A549 (cell line): Measurements from ENCODE around the gene INHBE. TPM values are rescaled to one million over a fixed set of nuclear protein-coding genes. Genes with fewer than 3 reads are reported as not detected.

Experiments used
- ATAC-seq, 2 experiments: fragments of 200-7000 bp in 1 of 2; fragments of >200 bp in 1 of 2; cut with Nextera tagmentation in 1 of 2; cut with Tn5 transposase in 1 of 2; 3 replicates each; pipeline versions ENCODE4 v1.8.0 to v1.9.1; 2018 to 2020; ENCODE audit warnings: mild to moderate bottlenecking in 1 of 2, moderate library complexity in 1 of 2
- CTCF ChIA-PET: fragments of 300-600 bp; sonication (Branson Sonifier 250); formaldehyde crosslinking; extraction: SDS; loops from one replicate; lab custom pipeline; 2021; ENCODE audit warnings: antibody characterized with exemption, inconsistent platforms; lab: Yijun Ruan, JAX
- POLR2A ChIA-PET: fragments of 350-600 bp; formaldehyde crosslinking; extraction: SDS; loops from one replicate; lab custom pipeline; 2021; ENCODE audit warnings: antibody characterized with exemption, inconsistent platforms; lab: Yijun Ruan, JAX
- DNase-seq, 2 experiments: peaks; one replicate each; pipeline versions ENCODE4 v3.0.0 to v3.0.0-alpha.2; 2011 to 2016; ENCODE audit warnings: low read depth in 1 of 2, low spot score in 1 of 2
- FAIRE-seq: peaks from 2 replicates; lab custom pipeline; 2011; peaks lifted over from hg19 to GRCh38; lab: Jason Lieb, UNC
- H3K27ac ChIP-seq, 2 experiments: fragments of >200 bp; sonication (Bioruptor Twin); formaldehyde crosslinking; 3 replicates each; pipeline ENCODE4 v1.5.1; 2016 to 2017
- H3K4me1 ChIP-seq: fragments of >200 bp; sonication (Bioruptor Twin); formaldehyde crosslinking; 3 replicates; pipeline ENCODE4 v1.6.1; 2016
- H3K4me2 ChIP-seq: fragments of >200 bp; sonication (Bioruptor Twin); formaldehyde crosslinking; 3 replicates; pipeline ENCODE4 v1.6.1; 2016
- H3K4me3 ChIP-seq: fragments of >200 bp; sonication (Bioruptor Twin); formaldehyde crosslinking; 3 replicates; pipeline ENCODE4 v1.5.1; 2016
- H3K9me3 ChIP-seq: fragments of >200 bp; sonication (Bioruptor Twin); formaldehyde crosslinking; 3 replicates; pipeline ENCODE4 v1.6.1; 2016
- ATOH8 ChIP-seq: fragments of 250-450 bp; sonication (Bioruptor Pico); IDR thresholded peaks from 2 replicates; pipeline ENCODE4 v1.5.0; 2020; ENCODE audit warnings: low read depth, mild to moderate bottlenecking, moderate library complexity
- BHLHE40 ChIP-seq: IDR thresholded peaks from 2 replicates; pipeline ENCODE4 v1.6.1; 2012; ENCODE audit warnings: low read depth, low read length, inconsistent platforms
- CBX2 ChIP-seq: fragments of 200-600 bp; sonication (generic); IDR thresholded peaks from 2 replicates; pipeline ENCODE4 v1.6.1; 2016; ENCODE audit warnings: low read depth, mild to moderate bottlenecking, borderline replicate concordance
- CBX8 ChIP-seq: fragments of 200-600 bp; sonication (generic); IDR thresholded peaks from 2 replicates; pipeline ENCODE4 v1.6.1; 2016
- CEBPB ChIP-seq, 2 experiments: fragments of >200 bp in 1 of 2; sonication (Bioruptor Twin) in 1 of 2; formaldehyde crosslinking in 1 of 2; IDR thresholded peaks; 2 replicates each; pipeline ENCODE4 v1.6.1; 2012 to 2016
- CHD2 ChIP-seq: fragments of 150-350 bp; IDR thresholded peaks from 2 replicates; pipeline ENCODE4 v1.6.1; 2014; ENCODE audit warnings: low read length; ENCODE audit not compliant: partially characterized antibody
- CHD4 ChIP-seq: fragments of 200-600 bp; sonication (generic); IDR thresholded peaks from 2 replicates; pipeline ENCODE4 v1.6.1; 2016; ENCODE audit warnings: antibody characterized with exemption, mild to moderate bottlenecking, borderline replicate concordance
- EHMT2 ChIP-seq: fragments of 200-600 bp; sonication (generic); IDR thresholded peaks from 2 replicates; pipeline ENCODE4 v1.6.1; 2016; ENCODE audit warnings: antibody characterized with exemption, low read depth, mild to moderate bottlenecking, moderate library complexity
- ESRRA ChIP-seq: fragments of 150-350 bp; IDR thresholded peaks from 2 replicates; pipeline ENCODE4 v1.6.1; 2014; ENCODE audit warnings: mild to moderate bottlenecking, low read length, borderline replicate concordance
- FOSL2 ChIP-seq, 2 experiments: fragments of 450-650 bp in 1 of 2; fragments of >200 bp in 1 of 2; sonication (Bioruptor Twin) in 1 of 2; formaldehyde crosslinking; IDR thresholded peaks; 2 replicates each; pipeline versions ENCODE4 v1.5.0 to v1.6.1; 2016 to 2020; ENCODE audit warnings: mild to moderate bottlenecking in 1 of 2, moderate library complexity in 1 of 2
- FOXS1 ChIP-seq: fragments of 250-450 bp; sonication (Bioruptor Pico); IDR thresholded peaks from 2 replicates; pipeline ENCODE4 v1.5.0; 2020; ENCODE audit warnings: mild to moderate bottlenecking, moderate library complexity
- GATA3 ChIP-seq: IDR thresholded peaks from 2 replicates; pipeline ENCODE4 v1.6.1; 2012; ENCODE audit warnings: borderline replicate concordance
- HDAC2 ChIP-seq: fragments of 200-600 bp; sonication (generic); IDR thresholded peaks from 2 replicates; pipeline ENCODE4 v1.6.1; 2016
- HEYL ChIP-seq: fragments of 250-450 bp; sonication (Bioruptor Pico); IDR thresholded peaks from 2 replicates; pipeline ENCODE4 v1.8.0; 2021; ENCODE audit warnings: mild to moderate bottlenecking, moderate library complexity
- HOXA7 ChIP-seq: fragments of 250-450 bp; sonication (Bioruptor Pico); IDR thresholded peaks from 2 replicates; pipeline ENCODE4 v1.5.0; 2020; ENCODE audit warnings: mild to moderate bottlenecking, moderate library complexity
- HOXB13 ChIP-seq: fragments of 250-450 bp; sonication (Bioruptor Pico); IDR thresholded peaks from 2 replicates; pipeline ENCODE4 v1.5.0; 2020; ENCODE audit warnings: low read depth, mild to moderate bottlenecking, moderate library complexity
- HOXB5 ChIP-seq: fragments of 250-450 bp; sonication (Bioruptor Pico); IDR thresholded peaks from 2 replicates; pipeline ENCODE4 v1.5.0; 2020; ENCODE audit warnings: mild to moderate bottlenecking, moderate library complexity
- JUNB ChIP-seq: fragments of >200 bp; sonication (Bioruptor Twin); formaldehyde crosslinking; IDR thresholded peaks from 2 replicates; pipeline ENCODE4 v1.6.1; 2016
- KDM1A ChIP-seq: fragments of 200-600 bp; sonication (generic); IDR thresholded peaks from 2 replicates; pipeline ENCODE4 v1.6.1; 2016; ENCODE audit warnings: low read depth, mild to moderate bottlenecking
- KDM5A ChIP-seq: fragments of 200-600 bp; sonication (generic); IDR thresholded peaks from 2 replicates; pipeline ENCODE4 v1.6.1; 2016; ENCODE audit warnings: antibody characterized with exemption, mild to moderate bottlenecking
- MAFK ChIP-seq: fragments of 450-650 bp; IDR thresholded peaks from 2 replicates; pipeline ENCODE4 v1.6.1; 2014; ENCODE audit not compliant: partially characterized antibody
- MAZ ChIP-seq: fragments of 150-350 bp; IDR thresholded peaks from 2 replicates; pipeline ENCODE4 v1.6.1; 2014; ENCODE audit warnings: antibody characterized with exemption, low read depth, low read length, borderline replicate concordance
- MYC ChIP-seq: IDR thresholded peaks from 2 replicates; pipeline ENCODE4 v1.6.1; 2012; ENCODE audit warnings: mild to moderate bottlenecking, inconsistent platforms, low read length, improper control_type of control experiment, borderline replicate concordance
- PBX3 ChIP-seq: IDR thresholded peaks from 2 replicates; pipeline ENCODE4 v1.6.1; 2012
- POLR2A ChIP-seq: IDR thresholded peaks from 2 replicates; pipeline ENCODE4 v1.6.1; 2012; ENCODE audit warnings: mild to moderate bottlenecking, low read length
- POLR2AphosphoS2 ChIP-seq: conservative IDR thresholded peaks from 2 replicates; pipeline ENCODE4 v1.6.1; 2012; ENCODE audit warnings: low read length, improper control_type of control experiment, inconsistent platforms
- RAD21 ChIP-seq, 2 experiments: fragments of >200 bp in 1 of 2; sonication (Bioruptor Twin) in 1 of 2; formaldehyde crosslinking in 1 of 2; IDR thresholded peaks in 1 of 2; conservative IDR thresholded peaks in 1 of 2; 2 replicates in 1 of 2; 3 replicates in 1 of 2; pipeline ENCODE4 v1.6.1; 2012 to 2018; ENCODE audit warnings: inconsistent platforms in 1 of 2
- RARB ChIP-seq: fragments of 250-450 bp; sonication (Bioruptor Pico); IDR thresholded peaks from 2 replicates; pipeline ENCODE4 v1.8.0; 2021; ENCODE audit warnings: mild to moderate bottlenecking, moderate library complexity
- RFX5 ChIP-seq: fragments of 450-650 bp; IDR thresholded peaks from 2 replicates; pipeline ENCODE4 v1.7.1; 2014; ENCODE audit warnings: antibody characterized with exemption, mild to moderate bottlenecking, moderate library complexity
- TFCP2L1 ChIP-seq: fragments of 250-450 bp; sonication (Bioruptor Pico); IDR thresholded peaks from 2 replicates; pipeline ENCODE4 v1.5.0; 2021; ENCODE audit warnings: mild to moderate bottlenecking
- ZC3H11A ChIP-seq: fragments of 450-650 bp; IDR thresholded peaks from 2 replicates; pipeline ENCODE4 v1.6.1; 2014; ENCODE audit warnings: antibody characterized with exemption, mild to moderate bottlenecking
- ZFP36 ChIP-seq: fragments of 450-650 bp; IDR thresholded peaks from 2 replicates; pipeline ENCODE4 v1.6.1; 2014; ENCODE audit warnings: borderline replicate concordance; ENCODE audit not compliant: partially characterized antibody
- WGBS: methylation state at CpG from one replicate; pipeline ENCODE4 v1.1.6; 2017; ENCODE audit errors: missing lambda C conversion rate; 5-methylcytosine and 5-hydroxymethylcytosine counted together
- polyA plus RNA-seq, 4 experiments: library from polyadenylated mRNA; depleted of rRNA in 3 of 4; stranded (reverse); fragments of >200 nt; fragmentation: RNase III in 1 of 4; extraction: RNeasy Plus Mini Kit Qiagen cat#74134 plus additional on column Dnase treatment in 1 of 4; gene quantifications; 2 replicates in 3 of 4; 3 replicates in 1 of 4; pipeline ENCODE4 v1.2.3, GENCODE V29; 2011 to 2017
- TF ChIP-seq, protein P1 (sequence below): fragments of 150-350 bp; IDR thresholded peaks from 2 replicates; pipeline ENCODE4 v1.6.1; 2014; ENCODE audit warnings: low read depth, mild to moderate bottlenecking, low read length
- TF ChIP-seq, protein P2 (sequence below): fragments of >200 bp; sonication (Bioruptor Twin); formaldehyde crosslinking; IDR thresholded peaks from 3 replicates; pipeline ENCODE4 v1.5.1; 2016
- TF ChIP-seq, protein P3 (sequence below): IDR thresholded peaks from 2 replicates; pipeline ENCODE4 v1.6.1; 2012

INHBE gene
- polyA plus RNA-seq, 2 of the 4 experiments (the other 2 are of a cell fraction), result 0.74 to 2.4 TPM

DNA sequence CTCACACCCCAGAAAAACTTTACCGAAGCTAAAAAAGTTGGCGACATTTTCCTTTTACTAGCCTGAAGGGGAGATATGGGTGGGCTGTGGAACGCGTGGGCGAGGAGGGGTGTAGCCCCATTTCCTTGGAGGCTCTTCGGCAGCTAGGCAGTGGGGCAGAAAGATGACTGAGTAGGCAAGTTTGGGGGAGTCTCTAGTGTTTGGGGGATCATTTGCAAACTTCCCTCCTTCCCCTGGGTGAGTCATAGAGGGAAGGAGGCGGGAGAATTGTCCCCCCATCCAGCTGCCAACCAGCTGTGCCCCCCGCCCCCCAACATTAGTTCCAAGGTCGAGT is 6.8 kb downstream of the INHBE start (continued):
- TF ChIP-seq, protein P1, sequence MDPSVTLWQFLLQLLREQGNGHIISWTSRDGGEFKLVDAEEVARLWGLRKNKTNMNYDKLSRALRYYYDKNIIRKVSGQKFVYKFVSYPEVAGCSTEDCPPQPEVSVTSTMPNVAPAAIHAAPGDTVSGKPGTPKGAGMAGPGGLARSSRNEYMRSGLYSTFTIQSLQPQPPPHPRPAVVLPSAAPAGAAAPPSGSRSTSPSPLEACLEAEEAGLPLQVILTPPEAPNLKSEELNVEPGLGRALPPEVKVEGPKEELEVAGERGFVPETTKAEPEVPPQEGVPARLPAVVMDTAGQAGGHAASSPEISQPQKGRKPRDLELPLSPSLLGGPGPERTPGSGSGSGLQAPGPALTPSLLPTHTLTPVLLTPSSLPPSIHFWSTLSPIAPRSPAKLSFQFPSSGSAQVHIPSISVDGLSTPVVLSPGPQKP, result no peak
- TF ChIP-seq BHLHE40 (no peak), POLR2A (no peak), FOSL2 (IDR thresholded peaks at IDR 0.05) (no peak; the same call in 1 of the 2 replicates), FOSL2 (CRISPR knock-in tag; IDR thresholded peaks at IDR 0.05) (peak; percentile 82), TFCP2L1 (CRISPR knock-in tag) (no peak; the same call in 1 of the 2 replicates), ZFP36 (no peak), KDM1A (no peak), JUNB (no peak; the same call in 1 of the 2 replicates), KDM5A (no peak), HOXB5 (no peak), HOXB13 (no peak), MAFK (no peak), ESRRA (no peak), EHMT2 (no peak), CHD2 (no peak), FOXS1 (CRISPR knock-in tag) (no peak), HEYL (no peak), MAZ (no peak), MYC (no peak), RFX5 (no peak), RAD21 (conservative IDR thresholded peaks at IDR 0.05 in 1 of 2, IDR thresholded peaks at IDR 0.05 in 1 of 2) (no peak), HDAC2 (no peak), CHD4 (no peak), CBX2 (no peak), CEBPB (IDR thresholded peaks at IDR 0.05) (no peak)
- TF ChIP-seq, protein P2, sequence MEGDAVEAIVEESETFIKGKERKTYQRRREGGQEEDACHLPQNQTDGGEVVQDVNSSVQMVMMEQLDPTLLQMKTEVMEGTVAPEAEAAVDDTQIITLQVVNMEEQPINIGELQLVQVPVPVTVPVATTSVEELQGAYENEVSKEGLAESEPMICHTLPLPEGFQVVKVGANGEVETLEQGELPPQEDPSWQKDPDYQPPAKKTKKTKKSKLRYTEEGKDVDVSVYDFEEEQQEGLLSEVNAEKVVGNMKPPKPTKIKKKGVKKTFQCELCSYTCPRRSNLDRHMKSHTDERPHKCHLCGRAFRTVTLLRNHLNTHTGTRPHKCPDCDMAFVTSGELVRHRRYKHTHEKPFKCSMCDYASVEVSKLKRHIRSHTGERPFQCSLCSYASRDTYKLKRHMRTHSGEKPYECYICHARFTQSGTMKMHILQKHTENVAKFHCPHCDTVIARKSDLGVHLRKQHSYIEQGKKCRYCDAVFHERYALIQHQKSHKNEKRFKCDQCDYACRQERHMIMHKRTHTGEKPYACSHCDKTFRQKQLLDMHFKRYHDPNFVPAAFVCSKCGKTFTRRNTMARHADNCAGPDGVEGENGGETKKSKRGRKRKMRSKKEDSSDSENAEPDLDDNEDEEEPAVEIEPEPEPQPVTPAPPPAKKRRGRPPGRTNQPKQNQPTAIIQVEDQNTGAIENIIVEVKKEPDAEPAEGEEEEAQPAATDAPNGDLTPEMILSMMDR, result no peak
- TF ChIP-seq, protein P3, sequence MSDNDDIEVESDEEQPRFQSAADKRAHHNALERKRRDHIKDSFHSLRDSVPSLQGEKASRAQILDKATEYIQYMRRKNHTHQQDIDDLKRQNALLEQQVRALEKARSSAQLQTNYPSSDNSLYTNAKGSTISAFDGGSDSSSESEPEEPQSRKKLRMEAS, result no peak
- TF ChIP-seq, all 56 proteins: peak for 7

GRCh38 chr12:57462251-57462911 is 7.3 kb downstream of the INHBE start:
- peaks cover 20% of the 10 kb centered on the region for H3K4me1 ChIP-seq
- H3K9me3 ChIP-seq, result no peaks in the 10 kb centered on the region
- peak overlapping the region; percentile 97 for H3K4me2 ChIP-seq
- peak overlapping the region; percentile 65 for H3K4me3 ChIP-seq
- peak; percentile 54 to 77 for ATAC-seq
- CTCF ChIA-PET, result interaction anchor here (0.6 to 9.7 kb wide), 42 partner anchors 10 to 535 kb away, joined by 3 to 240 read pairs (median 4); partner anchors contain the start of genes ARHGAP9, INHBC, INHBE and MARS1
- peak overlapping the region; percentile 92 to 99 for H3K27ac ChIP-seq
- no peak for FAIRE-seq
- 2% methylated on average over 26 of the region's 28 CpGs for WGBS
- POLR2A ChIA-PET, result interaction anchor here (0.6 kb wide), 1 partner anchor 19 kb away, joined by 6 read pairs; no protein-coding TSS in a partner anchor
- peak; percentile 96 to 98 for DNase-seq
- no peak for TF ChIP-seq POLR2AphosphoS2
- TF ChIP-seq GATA3, result peak; percentile 41; the same call in 1 of the 2 replicates
- TF ChIP-seq HOXA7 (CRISPR knock-in tag), result no peak; the same call in 1 of the 2 replicates
- peak; percentile 57; the same call in 1 of the 2 replicates for TF ChIP-seq PBX3
- TF ChIP-seq, protein P2, result peak; percentile 96
- peak; percentile 66; the same call in 1 of the 2 replicates for TF ChIP-seq MYC
- peak; percentile 76 for TF ChIP-seq MAZ
- no peak for TF ChIP-seq CBX8
- no peak for TF ChIP-seq RARB (CRISPR knock-in tag)
- no peak for TF ChIP-seq ATOH8 (CRISPR knock-in tag)
- no peak for TF ChIP-seq ZC3H11A
